ENCODE data around the gene C1orf35.

DNA sequence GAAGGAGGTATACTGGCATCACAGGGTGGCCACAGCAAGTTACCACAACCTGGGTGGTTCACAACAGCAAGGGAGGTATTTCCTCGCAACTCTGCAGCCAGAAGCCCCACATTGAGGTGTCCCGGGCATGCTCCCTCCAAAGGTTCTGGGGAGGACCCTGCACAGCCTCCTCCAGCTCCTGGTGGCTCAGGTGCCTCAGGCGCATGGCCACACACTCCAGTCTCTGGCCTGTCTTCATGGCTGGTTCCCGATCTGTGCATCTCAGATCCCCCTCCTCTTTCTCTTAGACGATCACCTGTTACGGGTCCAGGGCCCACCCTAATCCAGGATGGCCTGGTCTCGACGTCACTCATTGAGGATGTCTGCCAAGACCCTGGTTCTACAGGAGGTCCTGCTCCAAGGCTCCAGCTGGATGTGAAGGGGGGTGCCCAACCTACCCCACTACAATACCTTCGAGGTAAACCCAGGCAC lies 27.3 kb downstream of the C1orf35 start:
- TF ChIP-seq, protein P1, sequence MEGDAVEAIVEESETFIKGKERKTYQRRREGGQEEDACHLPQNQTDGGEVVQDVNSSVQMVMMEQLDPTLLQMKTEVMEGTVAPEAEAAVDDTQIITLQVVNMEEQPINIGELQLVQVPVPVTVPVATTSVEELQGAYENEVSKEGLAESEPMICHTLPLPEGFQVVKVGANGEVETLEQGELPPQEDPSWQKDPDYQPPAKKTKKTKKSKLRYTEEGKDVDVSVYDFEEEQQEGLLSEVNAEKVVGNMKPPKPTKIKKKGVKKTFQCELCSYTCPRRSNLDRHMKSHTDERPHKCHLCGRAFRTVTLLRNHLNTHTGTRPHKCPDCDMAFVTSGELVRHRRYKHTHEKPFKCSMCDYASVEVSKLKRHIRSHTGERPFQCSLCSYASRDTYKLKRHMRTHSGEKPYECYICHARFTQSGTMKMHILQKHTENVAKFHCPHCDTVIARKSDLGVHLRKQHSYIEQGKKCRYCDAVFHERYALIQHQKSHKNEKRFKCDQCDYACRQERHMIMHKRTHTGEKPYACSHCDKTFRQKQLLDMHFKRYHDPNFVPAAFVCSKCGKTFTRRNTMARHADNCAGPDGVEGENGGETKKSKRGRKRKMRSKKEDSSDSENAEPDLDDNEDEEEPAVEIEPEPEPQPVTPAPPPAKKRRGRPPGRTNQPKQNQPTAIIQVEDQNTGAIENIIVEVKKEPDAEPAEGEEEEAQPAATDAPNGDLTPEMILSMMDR (conservative IDR thresholded peaks at IDR 0.05), result no peak
- TF ChIP-seq ZFX (IDR thresholded peaks at IDR 0.05), result no peak

Measured in C4-2B (cell line).